GM10248 (cell line): ENCODE data around the gene SLC17A1.
A peak's percentile ranks its signal among the peaks of the same experiment; 100 is the strongest.

ENCODE experiments used
- CTCF ChIA-PET: fragments of 300-600 bp; sonication (Branson Sonifier 250); formaldehyde crosslinking; extraction: SDS; loops from one replicate; lab custom pipeline; 2021; ENCODE audit warnings: antibody characterized with exemption; lab: Yijun Ruan, JAX
- POLR2A ChIA-PET: fragments of 350-650 bp; sonication (Branson Sonifier 250); formaldehyde crosslinking; extraction: SDS; loops from one replicate; lab custom pipeline; 2020; ENCODE audit warnings: antibody characterized with exemption; lab: Yijun Ruan, JAX
- DNase-seq: peaks from one replicate; pipeline ENCODE4 v3.0.0; 2012; ENCODE audit errors: extremely low spot score
- CTCF ChIP-seq: IDR thresholded peaks from 2 replicates; pipeline ENCODE4 v1.5.1; 2012; ENCODE audit warnings: mild to moderate bottlenecking, low read depth; ENCODE audit errors: extremely low read depth, missing control alignments, control extremely low read depth

Gene SLC17A1

GRCh38 chr6:25793970-25794369 lies 37.9 kb downstream of the SLC17A1 start:
- no peak for TF ChIP-seq CTCF
- no peak for DNase-seq
- CTCF ChIA-PET: interaction anchor here (1.1 kb wide), 1 partner anchor 9 kb away, joined by 3 read pairs; no protein-coding TSS in a partner anchor
- POLR2A ChIA-PET: no interaction called here

- TF ChIP-seq CTCF: no peak
- ChIA-PET POLR2A (no interaction called here), CTCF (interaction anchor here (1.4 kb wide), 1 partner anchor 213 kb away, joined by 3 read pairs; no protein-coding TSS in a partner anchor)
- no peak for DNase-seq
These were observed 39.8 kb downstream of the SLC17A1 start for GRCh38 chr6:25792016-25792415.

GRCh38 chr6:25789475-25789874 lies 42.4 kb downstream of the SLC17A1 start:
- CTCF ChIA-PET: interaction anchor here (1.0 to 3.2 kb wide), 17 partner anchors 10 to 220 kb away, joined by 3 to 16 read pairs (median 5); no protein-coding TSS in a partner anchor
- POLR2A ChIA-PET: no interaction called here
- no peak for TF ChIP-seq CTCF
- DNase-seq: no peak

- TF ChIP-seq CTCF: peak; percentile 46
- DNase-seq: peak; percentile 22
- ChIA-PET POLR2A (no interaction called here), CTCF (interaction anchor here (0.9 to 3.2 kb wide), 23 partner anchors 9 to 237 kb away, joined by 3 to 16 read pairs (median 5); no protein-coding TSS in a partner anchor)
These were observed 43.4 kb downstream of the SLC17A1 start for GRCh38 chr6:25788305-25788922.

GRCh38 chr6:25787428-25787827 lies 44.4 kb downstream of the SLC17A1 start:
- ChIA-PET POLR2A (no interaction called here), CTCF (interaction anchor here (1.0 to 3.2 kb wide), 8 partner anchors 16 to 238 kb away, joined by 3 to 16 read pairs (median 6); no protein-coding TSS in a partner anchor)
- DNase-seq: no peak
- no peak for TF ChIP-seq CTCF

GRCh38 chr6:25781134-25781533 lies 50.7 kb downstream of the SLC17A1 start:
- TF ChIP-seq CTCF: no peak
- no peak for DNase-seq
- ChIA-PET POLR2A (no interaction called here), CTCF (interaction anchor here (1.5 kb wide), 1 partner anchor 25 kb away, joined by 5 read pairs; no protein-coding TSS in a partner anchor)
